Fibroblast of peridontal ligament (primary cell): ENCODE data around the gene SLC35E3.

Experiments
- DNase-seq: peaks from one replicate; pipeline ENCODE4 v3.0.0-alpha.2; 2010; ENCODE audit errors: extremely low read depth

The SLC35E3 gene

DNA sequence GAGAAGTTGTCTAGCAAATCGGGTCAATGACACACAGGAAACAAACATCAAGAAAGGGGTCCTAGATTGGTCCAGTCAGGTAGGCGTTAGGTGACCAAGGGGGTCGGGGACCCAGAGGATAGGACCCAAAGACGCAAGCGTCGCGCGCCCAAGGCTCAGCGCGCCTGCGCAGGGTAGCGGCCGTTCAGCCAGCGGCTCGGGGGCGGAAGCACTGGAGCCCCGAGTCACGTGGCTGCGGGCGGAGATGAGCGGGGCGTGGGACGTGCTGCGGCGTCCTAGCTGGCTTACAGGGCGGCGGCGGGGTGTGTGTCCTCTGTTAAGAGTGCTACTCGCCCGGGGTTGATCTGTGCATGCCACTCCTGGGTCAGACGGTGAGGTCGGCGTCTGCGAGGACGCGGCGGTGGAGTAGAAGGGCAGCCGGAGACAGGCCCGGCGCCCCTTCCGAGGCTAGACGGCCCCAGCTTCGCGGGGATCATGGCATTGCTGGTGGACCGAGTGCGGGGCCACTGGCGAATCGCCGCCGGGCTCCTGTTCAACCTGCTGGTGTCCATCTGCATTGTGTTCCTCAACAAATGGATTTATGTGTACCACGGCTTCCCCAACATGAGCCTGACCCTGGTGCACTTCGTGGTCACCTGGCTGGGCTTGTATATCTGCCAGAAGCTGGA lies at the start of gene SLC35E3:
TSS of gene SLC35E3 (plus strand) at position 273 of the 668 bp plus-strand sequence. CDS start at position 475, 202 bp downstream.
- DNase-seq, result peak; percentile 72

DNA sequence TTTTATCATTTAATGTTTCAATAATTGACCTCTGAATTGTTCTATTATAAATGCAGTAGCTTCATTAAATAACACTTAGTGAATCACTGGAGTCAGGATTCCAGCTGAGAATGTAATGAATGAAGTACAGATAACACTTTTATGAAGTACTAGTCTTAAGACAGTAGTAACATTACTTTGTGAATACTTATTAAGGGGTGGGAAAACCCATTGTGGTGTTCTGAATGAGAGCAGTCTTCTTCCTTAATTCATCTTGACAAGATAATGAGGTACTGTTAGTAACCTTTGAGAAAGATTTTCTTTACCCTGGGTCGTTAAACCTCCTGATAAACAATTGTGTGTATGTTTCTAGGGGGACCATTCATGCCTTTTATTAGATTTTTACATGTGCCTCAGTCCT lies 46.5 kb upstream of the SLC35E3 start:
- no peak for DNase-seq

DNA sequence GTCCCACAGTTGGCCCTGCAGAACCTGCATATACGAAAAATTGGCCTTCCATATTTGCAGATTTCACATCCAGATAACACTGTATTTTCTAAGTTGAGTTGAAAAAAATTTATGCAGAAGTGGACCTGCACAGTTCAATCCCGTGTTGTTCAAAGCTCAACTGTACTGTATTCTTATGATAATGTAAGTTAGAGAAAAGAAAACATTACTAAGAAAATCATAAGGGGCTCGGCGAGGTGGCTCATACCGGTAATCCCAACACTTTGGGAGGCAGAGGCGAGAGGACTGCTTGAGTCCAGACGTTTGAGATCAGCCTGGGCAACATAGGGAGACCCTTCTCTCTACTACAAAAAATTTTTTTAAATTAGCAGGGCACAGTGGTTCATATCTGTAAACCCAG lies 18.2 kb upstream of the SLC35E3 start:
- no peak for DNase-seq

DNA sequence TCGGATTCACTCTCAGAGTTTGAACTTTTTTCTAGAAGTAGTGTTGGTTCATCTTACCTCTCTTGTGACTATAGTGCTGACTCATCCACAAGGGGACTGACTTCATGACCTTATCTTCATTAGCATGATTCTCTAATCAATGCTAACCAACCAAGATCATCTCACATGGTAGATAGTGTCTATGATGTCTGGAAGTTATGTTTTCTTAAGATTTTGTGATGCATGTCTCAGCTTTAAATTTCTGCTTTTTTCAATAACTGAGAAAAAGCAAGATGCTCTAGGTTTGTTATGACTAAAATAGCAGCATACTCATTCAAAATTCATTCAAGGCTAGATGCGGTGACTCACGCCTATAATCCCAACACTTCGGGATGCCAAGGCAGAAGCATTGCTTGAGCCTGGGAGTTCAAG lies 12.3 kb upstream of the SLC35E3 start:
- DNase-seq, result peak; percentile 74

DNA sequence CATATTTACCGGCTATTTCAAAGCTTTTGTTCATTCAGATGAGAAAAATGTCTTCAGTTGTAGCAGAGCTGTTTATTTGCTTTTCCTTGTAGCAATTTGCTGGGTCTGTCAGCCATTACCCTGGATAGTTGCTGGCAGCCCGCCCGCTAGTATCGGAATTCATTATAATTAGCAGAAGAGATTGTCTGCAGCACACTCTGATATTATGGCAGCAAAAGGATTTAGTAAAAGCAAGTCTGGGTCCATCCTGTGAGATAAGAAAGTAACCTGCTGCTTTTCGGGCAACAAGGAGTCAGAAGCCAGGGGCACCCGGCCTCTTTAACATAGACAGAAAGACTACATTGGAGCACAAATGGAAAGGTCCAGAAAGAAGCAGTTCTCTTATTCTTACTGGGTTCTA lies 6.1 kb upstream of the SLC35E3 start:
- no peak for DNase-seq

DNA sequence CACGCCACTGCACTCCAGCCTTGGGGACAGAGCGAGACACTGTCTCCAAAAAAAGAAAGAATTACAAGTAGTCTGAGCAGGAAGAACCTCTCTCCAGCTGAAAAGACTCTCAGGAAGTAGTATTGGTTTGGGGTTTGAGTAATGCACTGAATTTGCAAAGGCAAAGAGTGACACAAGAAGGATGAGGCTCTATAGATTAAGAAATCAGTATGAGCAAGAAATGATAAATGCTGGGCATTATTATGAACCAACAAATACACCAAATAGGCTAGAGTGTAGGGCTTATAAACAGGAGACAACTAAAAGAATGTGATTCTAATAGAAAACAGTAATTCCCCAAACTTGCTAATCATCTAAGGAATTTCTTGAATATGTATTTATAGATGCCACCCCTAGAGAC lies 2.6 kb upstream of the SLC35E3 start:
- DNase-seq, result no peak

DNA sequence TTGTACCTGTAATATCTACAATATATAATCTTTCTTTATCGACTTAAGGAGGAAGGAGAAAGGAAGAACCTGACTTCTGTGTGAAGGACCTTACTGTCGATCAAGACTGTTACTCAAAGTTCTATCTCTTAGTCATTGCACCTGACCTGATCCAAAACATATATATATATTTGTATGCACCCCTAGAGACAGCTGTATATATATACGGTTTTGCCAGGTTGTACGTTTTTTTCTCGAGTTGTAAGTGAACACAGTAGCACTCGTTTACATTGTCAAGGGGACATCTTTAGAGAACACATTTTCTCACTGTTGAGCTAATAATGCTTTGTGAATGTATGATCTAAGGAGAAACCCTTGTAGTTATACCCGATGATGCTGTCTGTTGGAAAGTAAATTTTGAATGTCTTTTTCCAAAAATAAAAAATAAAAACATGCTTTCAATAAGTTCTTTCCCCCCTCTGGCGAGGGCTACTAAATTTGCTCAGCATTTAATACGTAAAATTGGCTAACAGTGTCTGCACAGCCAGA lies 536 bp upstream of the SLC35E3 start:
- no peak for DNase-seq

DNA sequence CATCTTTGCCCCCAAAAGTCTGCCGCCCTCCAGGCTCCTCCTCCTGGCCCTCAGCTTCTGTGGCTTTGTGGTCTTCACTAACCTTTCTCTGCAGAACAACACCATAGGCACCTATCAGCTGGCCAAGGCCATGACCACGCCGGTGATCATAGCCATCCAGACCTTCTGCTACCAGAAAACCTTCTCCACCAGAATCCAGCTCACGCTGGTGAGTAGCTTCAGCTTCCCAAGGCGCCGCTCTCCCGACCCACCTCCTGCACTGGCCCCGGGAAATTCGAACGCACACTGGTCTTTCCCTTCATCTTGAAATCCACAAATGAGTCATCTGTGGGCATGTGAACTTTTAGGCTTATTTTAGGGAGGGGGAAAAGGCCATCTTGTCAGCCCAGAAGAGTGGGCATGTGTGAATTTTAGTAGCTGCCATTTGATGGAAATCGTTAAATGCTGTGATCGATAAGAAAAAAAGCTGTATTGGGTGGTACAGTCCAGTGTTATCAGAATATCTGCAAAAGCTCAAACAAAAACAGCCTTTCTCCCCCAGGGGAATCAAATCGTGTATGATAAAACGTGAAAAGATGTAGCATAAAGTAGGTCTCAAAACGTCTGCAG lies 700 bp downstream of the SLC35E3 start:
- peak; percentile 68 for DNase-seq

DNA sequence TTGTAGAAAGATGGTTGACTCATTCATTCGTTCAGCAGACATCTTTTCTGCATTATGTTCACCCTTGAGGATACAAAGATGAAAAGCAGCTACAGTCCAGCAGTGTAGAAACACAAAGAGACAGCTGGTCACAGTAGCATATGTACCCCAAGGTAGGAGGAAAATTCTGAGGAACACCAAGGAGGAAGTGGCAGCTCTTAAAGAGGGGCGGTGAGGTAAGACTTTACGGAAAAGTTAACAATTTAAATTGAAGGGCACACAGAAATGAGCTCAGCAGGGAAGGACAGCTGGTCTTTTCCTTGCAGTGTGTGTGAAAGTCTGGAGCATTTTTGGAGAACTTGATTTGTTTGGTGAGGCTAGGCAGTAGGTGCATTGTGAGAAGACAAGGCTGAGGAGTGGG lies 3.5 kb downstream of the SLC35E3 start:
- DNase-seq, result no peak

DNA sequence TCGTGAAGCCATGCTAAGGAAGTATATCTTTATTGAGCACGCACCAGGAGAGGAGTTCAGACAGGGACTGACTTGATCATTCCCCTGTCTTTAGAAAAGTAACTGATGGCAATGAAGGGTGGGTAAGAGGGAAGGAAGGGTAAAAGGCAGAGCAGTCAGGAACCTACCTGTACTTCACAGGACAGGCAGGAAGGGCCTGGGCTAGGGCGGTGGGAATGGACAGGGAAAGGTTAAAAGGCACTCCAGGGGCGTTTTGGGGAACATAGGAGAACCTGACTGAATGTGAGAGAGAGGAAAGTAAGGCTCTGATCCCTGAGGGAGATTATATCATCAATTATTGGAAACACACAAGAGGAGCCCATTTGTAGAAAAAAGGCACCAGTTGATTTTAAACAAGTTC lies 3.9 kb downstream of the SLC35E3 start:
- no peak for DNase-seq

DNA sequence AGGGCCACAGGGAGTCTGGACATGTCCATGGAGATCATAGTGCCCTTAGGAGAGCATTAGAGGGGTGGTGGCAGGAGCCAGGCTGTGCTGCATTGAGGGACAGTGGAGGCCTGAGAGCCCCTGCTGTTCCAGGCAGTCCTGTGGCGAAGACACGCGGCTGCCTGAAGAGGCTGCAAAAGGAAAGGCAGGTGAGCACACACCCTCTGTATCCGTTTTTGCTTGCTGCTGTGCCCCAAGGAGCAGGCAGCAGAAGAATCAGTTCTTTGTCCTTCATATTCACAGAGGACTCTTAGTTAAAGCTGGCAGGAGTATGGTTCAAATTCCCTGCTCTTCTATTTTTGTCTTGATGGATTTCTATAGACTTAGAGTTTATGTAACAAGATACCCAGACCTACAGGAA lies 4.5 kb downstream of the SLC35E3 start:
- DNase-seq, result no peak

DNA sequence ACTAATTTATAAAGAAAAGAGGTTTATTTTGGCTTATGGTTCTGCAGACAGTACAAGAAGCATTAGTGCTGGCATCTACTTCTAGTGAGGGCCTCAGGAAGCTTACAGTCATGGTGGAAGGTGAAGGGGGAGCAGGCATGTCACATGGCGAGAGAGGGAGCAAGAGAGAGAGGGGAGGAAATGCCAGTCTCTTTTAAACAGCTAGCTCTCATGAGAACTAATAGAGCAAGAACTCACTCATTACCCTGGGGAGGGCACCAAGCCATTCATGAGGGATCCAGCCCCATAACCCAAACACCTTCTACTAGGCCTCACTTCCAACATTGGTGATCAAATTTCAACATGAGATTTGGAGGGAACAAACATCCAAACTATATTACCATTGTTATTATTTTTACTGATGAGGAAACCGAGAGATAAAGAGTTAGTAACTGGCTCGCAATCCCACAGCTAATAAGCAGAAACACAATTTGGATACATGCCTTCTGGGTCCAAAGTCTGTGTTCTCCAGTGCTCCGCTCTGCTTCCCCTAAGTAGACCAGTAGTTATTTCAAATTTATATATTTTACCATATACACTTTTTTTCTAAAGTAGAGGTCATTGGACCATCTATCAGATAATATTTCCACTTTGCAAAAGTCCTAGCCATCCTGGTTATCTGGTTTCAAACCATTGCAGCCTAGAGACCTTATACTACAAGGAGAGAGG lies 9.7 kb downstream of the SLC35E3 start:
- no peak for DNase-seq

DNA sequence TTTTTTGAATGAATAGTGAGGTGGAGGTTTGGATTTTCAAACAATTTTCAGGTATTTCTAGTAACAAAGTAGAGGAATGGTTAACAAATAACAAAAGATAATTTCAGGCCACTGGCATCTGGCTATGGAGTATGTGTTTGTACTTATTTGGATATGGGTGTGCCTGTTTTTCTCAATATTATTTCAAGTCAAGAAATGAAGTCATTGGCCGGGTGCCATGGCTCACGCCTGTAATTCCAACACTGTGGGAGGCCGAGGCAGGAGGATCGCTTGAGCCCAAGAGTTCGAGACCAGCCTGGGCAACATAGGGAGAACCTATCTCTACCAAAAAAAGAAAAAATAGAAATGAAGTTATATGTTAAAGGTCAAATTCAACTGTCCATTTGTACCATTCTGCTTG lies 13.9 kb downstream of the SLC35E3 start:
- no peak for DNase-seq

DNA sequence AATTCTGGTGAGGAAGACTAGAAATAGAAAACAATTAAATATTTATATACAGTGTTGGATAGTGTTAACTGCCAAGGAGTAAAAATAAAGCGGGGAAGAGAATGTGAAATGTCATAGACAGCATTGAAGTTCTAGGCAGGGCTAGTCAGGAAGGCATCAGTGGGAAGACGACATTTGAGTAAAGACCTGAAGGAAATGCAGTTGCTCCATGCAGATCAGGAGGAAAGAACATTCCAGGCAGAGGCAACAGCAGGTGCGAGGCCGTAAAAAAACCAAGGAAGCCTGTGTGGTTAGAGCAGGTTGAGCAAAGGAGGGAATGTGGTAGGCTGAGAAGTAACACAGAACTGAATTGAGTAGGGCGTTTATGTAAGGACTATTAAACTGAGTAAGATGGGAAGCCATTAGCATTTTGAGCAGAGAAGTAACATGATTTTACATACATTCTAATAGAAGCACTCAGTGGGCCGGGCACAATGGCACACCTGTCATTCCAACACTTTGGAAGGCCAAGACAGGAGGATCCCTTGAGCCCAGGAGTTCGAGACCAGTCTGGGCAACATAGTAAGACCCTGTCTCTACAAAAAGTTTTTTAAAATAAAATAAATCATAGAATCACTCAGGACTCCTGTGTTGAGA lies 14.9 kb downstream of the SLC35E3 start:
- DNase-seq, result no peak

DNA sequence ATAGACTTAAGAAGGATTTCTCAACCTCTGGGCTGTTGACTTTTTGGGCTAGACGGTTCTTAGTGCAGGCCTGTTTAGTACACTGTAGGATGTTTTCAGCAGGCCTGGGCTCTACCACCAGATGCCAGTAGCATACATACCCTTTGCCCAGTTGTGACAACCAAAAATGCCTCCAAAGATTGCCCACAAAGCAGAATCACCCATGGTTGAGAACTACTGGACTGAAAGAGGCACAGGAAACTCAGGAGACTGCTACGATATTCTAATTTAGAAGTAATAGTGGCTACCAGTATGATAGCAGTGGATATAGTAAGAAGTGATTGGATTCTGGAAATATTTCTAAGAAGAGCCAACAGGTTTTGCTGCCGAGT lies 15.5 kb downstream of the SLC35E3 start:
- DNase-seq, result no peak

DNA sequence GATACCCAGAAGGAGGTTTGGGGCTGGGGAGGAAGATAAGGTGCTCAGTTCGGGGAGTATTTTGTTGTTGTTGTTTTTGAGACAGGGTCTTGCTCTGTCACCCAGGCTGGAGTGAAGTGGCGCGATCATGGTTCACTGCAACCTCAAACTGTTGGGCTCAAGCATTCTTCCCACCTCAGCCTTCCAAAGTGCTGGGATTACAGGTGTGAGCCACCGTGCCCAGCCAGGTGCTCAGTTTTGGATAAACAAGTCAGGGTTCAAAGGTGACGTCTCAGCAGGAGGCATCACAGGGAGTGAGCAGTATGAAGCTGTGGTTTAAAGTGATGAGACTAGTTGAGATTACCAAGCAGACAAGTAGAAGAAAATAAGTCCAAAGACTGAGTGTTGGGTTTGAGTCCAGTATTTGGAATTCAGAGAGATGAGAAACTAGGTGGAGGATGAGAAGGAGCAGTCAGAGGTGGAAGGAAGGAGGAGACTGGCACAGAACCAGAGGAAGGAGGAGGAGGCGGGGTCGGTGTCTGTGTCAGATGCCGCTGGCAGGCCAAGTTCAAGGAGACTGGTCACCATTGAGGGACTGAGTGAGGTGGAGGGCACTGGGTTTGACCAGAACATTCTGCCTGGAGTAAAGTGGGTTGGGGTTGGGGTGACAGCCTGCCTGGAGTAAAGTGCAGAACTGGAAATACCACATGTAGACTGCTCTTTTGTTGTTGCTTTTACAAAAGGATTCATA lies 16.1 kb downstream of the SLC35E3 start:
- DNase-seq, result no peak

DNA sequence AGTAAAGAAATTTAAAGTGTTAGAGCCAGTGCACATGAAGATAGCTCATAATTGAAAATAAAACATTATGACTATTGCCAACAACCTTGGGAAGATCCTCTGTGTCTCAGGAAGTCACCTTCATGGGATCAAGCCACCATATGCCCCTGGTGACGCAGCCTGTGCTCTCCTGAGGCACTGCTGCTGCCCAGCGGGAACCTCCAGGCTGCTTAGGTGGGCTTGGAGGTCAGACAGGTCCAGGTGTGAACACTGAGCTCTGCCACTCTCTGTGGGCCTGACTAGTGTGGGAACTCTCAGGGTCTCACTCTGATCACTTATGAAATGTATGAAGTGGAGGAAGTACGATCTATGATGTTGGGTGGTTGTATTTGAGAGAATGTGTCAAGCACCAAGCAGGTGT lies 16.7 kb downstream of the SLC35E3 start:
- no peak for DNase-seq

DNA sequence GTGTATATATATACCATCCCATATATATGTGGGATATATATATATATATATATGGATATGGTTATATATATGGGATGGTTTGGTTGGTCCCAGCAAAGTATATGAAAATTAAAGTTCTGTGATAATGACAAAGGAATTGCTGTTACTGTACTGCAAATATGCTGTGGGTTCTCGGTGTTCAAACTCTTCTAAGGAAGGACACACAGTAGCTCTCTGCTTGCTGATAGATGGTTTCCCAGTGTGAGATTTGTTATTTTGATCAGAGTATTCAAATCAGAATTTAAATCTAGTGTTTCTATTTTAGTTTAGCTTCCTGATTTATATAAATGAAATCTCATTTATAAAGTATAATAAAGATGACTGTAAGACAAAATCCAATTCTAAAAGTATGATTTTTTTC lies 19.7 kb downstream of the SLC35E3 start:
- DNase-seq, result no peak

DNA sequence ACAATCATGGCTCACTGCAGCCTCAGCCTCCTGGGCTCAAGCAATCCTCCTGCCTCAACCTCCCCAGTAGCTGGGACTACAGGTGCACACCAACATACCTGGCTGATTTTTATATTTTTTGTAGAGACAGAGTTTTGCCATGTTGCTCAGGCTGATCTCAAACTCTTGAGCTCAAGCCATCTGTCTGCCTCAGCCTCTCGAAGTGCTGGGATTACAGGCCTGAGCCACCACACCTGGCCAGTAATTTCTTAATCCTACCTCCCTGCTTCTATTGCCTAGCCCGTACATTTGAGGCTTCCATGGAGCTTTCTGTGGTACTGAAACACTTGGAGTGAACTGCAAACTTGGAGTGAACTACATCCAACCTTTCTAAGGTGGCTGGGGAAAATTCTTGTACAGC lies 20.7 kb downstream of the SLC35E3 start:
- no peak for DNase-seq

DNA sequence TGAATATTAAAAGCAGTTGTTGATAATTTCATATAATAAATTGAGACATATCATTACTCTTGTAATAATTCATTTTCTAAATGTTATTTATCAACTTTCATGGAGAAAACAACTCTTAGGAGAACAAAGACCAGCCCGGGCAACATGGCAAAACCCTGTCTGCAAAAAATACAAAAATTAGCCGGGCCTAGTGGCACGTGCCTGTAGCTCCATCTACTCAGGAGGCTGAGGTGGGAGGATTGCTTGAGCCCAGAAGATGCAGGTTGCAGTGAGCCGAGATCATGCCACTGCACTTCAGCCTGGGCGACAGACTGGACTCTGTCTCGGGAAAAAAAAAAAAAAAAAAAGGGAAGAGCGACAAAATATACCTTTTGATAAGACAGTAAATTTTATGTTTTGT lies 21.2 kb downstream of the SLC35E3 start:
- no peak for DNase-seq

DNA sequence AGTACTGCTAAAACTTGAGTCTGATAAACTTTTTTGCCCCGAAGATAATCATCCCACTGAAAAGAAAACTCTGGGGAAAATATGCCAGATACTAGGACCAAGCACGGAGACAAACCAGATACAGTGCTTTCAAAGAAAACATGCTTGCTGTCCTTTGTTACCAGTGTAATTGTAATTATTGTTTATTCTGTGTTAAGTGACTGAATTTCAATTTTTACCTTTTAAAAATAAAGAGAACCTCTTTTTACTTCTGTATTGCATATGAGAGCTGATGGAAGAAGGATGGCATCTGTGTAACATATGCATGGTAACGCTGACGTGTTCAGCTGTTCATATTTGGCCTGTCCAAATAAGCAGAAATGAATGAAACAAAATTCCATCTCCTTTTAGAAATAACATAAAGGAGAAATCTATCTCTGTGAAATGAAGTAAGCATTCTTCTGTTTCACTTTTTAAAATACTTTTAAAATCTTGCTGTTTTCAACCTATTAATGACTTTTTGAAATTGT lies 22.5 kb downstream of the SLC35E3 start:
- DNase-seq, result no peak

DNA sequence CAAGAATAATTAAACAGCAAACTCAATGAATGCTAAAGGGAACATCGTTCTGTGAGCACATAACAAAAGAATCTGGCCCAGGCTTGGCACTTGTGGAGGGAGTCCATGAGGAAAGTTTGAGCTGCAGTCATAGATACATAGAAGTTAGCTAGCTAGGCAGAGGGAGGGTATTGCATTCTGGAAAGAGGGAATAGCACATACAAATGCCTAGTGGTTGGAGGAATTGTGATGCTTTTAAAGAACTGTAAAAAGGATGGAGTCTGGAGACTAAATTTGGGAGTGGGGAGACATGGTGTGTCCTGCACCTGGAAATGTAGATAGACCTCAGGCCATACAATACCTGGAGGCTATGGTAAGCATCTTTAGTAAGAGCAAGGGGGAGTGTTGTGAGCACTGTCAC lies 24.0 kb downstream of the SLC35E3 start:
- DNase-seq, result no peak
